GM19193 (cell line): Measurements from ENCODE around the gene PLOD3.

Experiments used
- POLR2A ChIP-seq: IDR thresholded peaks from 4 replicates; pipeline ENCODE4 v1.6.1; 2011; ENCODE audit not compliant: insufficient read depth, insufficient read length; ENCODE audit errors: extremely low read depth

Gene PLOD3

DNA sequence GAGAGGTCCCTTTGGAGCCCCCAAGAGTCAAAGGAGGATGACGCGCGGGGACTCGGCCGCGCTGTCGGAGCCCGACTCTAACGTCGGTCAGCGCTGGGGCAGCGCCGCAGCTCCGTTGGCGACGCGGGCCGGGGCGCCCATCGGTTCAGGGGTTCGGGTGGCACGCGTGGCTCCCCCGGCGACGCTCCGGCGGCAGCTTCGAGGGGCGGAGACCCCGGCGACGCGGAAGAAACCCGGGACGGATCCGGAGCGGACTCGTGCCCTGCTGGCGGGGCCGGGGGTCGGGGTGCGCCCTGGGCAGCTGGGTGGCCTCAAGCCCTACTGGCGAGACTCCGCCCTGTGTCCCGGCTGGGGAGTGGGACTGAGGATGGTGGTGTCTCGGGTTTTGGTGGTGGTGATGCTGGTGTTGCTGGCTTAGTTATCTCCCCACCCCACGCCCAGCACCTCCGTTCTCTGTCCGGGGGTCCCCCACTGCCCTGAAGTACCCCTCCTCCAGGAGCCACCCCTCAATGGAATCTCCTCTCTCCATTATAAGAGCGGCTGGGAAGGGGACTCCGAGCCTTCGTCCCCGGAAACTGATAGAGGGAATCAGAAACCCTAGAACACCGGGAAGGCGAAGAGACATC is 37.1 kb downstream of the PLOD3 start, which contains the start of gene NAT16:
Gene NAT16, minus strand, starts transcription at position 164 of the 626 bp plus-strand sequence. CDS start 5,486 bp downstream, outside the sequence.
- TF ChIP-seq POLR2A, result no peak

DNA sequence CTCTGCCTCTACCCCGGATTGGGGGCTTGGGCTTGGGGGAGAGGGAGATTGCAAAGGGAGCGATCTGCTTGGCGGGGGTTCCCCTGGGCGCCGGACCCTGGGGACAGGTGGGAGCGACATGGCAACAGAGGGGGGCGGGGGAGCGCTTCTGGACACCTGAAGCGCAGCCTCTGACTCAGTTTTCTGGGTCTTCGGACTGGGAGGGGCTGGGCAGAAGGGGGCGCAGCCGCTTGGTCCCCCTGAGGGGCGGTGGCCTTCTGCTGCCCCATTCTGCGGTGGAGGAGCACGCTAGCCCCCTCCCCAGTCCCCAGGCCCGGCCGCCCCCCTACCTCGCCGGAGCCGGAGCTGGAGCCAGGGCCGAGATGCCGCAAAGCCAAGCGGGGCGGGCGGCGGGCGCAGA is 37.7 kb downstream of the PLOD3 start:
- no peak for TF ChIP-seq POLR2A

DNA sequence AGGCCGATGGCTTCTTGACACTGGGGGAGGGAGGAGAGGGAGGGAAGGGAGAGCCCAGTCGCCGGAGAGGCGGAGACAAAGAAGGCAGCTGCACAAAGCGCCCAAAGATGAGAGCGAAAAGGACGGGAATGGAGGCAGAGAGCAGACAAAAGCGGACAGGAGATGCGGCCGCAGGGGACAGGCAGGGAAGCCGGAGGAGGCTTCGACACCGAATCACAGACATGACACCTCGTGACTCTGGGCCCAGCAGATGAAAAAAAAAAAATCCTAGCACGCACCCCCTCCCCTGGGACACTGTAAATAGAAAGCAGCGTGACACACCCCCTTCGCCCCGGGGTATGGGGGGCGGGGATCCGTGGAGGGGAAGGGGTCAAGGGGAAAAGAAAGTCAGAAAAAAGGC is 38.3 kb downstream of the PLOD3 start:
- TF ChIP-seq POLR2A, result no peak

DNA sequence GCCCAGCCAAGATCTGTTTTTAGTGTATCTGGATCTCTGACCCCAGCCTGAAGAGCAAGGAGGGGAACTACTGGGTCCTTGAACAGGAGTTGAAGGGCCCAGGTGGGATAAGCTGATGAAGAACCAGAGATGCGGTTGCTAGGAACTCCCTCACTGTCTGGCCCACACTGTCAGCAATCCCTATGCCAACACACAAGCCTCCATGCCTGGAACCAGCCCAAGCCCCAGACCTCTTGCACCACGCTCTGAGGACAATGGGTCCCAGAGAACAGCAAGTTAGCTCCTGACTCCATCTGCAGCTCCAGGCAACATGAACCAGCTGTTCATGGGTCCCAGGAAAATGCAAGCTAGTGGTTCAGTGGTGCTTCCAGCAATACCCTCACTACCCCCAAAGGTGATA is 39.7 kb downstream of the PLOD3 start:
- TF ChIP-seq POLR2A, result no peak

DNA sequence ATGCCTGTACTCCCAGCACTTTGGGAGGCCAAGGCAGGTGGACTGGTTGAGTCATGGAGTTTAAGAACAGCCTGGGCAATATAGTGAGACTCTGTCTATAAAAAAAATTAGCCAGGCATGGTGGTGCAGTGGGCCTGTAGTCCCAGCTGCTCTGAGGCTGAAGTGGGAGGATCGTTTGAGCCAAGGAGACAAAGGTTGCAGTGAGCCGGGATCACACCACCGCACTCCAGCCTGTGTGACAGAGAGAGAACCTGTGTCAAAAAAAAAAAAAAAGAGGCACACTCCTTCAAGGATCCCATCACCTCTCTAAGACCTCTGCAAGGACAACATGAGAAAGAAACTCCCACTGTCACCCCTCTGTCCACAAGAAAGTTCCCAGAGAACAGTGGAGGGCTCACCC is 41.7 kb downstream of the PLOD3 start:
- no peak for TF ChIP-seq POLR2A

DNA sequence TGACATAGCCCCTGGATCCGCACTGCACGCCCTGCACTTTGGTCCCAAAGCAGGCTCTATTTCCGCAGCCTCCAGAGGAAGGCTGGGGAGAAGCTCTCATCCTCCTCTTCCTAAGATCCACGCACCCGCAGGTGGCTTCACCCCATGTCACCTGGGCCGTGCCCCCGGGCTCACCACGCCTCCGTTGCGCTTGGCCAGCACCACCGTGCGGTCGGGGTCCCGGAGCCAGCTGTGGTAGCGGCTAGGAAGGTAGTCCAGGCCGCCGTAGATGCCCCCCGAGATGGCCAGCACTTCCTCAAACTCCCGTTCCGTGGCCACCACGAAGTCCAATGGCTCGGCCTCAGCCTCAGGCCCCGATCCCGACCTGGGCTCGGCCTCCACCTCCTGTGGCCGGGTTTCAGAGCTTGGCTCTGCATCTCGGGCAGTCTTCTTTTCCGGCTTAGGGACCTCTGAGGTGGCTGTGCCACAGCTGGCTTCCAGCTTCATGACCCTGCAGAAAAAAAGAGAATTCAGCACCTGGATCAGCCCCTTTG is 43.0 kb downstream of the PLOD3 start:
- no peak for TF ChIP-seq POLR2A

DNA sequence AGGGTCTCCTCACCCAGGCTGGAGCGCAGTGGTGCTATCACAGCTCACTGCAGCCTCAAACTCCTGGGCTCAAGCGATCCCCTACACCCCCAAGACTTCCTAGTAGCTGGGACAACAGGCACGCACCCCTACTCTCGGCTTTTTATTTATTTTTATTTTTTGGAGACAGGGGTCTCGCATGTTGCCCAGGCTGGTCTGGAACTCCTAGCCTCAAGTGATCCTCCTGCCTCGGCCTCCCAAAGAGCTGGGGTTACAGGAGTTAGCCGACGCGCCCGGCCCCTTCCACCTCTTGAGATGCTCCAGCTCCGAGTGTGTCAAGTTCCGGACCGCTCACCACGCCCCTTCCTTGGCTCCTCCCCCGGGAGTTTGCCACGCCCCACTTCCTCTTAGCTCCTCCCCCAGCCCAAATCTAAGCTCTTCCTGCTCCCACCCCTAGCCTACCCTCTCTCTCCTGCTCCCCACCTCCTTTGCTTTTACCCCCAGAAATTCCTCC is 43.6 kb downstream of the PLOD3 start:
- TF ChIP-seq POLR2A, result no peak

DNA sequence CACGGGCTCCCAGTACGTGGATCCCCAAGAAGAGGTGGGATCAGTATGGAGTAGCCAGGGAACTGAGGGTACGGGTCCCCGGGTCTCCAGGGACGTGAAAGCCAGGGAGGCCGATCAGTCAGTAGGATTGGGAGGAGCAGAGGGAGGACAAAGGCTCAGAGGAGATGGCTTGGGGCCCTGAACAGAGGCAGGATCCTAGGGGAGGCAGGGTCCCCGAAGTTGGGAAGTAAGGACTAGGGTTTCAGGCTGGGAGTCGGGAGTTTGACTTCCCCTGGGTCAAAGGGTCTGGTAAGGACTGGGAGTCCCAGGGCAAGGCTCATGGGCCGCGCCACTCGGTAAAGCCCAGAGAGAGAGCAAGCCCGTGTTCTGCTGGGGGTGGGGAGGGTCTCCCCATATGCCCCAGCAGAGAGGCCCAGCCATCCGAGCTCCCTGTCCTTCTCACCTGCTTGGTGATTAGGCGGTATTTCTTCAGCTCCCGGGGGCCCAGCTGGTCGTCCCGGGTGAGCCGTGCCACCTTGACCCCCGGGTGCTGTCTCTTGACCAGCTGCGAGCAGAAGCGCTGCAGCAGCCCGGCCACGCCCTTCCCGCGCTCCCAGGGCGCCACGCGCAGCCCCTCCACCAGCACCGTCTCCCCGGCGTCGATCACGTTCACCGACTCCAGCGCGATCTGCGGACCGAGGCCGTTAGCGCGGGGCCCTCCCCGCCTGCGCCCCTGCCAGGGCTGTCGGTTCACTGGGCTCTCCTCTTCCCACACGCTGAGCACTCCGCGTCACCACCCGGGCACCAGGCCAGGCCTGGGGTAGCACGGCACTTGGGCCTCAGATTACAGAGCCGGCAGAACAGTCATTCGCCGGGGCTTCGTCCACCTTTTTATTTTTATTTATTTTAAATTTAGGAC is 44.3 kb downstream of the PLOD3 start:
- TF ChIP-seq POLR2A, result no peak

DNA sequence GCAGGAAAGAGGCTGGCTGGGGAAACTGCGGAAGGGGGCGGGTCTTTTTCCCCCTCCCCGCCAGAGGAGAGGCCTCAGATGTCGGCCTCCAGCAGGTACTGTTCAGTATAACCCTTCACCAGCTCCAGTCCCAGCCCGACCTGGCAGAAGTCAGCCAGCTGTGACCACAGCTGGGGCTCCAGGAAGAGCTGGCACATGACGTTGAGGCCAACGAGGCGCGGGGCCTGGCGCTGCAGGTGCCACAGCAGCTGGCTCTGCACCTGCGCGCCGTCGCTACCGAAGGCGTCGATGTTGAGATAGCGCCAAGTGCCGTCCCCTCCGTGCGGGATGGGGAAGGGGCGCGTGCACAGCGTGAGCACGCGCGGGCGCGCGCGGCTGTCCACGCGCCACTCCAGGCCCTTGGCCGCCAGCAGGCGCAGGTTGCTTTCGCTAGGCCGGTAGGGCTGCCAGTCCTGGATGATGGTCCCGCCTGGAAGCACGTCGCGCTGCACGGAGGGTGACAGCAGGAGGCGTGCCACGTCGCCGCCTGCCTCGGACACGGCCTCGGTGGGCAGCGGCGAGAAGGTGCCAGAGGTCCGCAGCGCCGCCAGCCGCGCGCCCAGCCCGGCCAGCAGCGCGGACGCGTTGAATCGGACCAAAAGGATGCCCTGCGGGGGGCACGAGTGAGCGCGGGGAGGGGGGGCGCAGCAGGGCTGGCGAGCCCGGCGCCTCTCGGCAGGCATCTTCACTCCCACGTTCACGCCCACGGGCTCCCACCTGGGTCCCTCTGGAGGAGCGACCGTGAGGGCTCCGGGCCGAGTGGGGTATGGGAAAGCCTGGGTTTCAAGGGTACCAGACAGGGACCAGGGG is 45.2 kb downstream of the PLOD3 start:
- no peak for TF ChIP-seq POLR2A

DNA sequence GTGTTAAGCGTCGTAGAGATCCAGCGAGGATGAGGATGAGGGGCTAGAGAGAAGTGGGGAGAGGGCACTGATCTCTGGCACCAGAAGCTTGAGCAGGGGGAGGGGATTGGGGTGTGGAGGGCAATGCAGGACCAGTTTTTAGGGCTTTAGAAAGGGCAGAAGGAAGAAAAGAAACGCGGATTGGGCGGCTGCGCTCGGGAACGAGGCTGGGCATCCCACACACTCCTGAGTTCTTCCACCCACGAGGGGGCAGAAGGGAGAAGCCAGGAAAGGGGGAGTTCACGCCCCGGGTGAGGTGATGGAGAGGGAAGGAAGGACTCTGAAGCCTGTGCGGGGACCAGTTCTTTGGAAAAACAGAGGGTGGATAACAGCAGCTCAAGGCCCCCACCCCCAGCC is 45.9 kb downstream of the PLOD3 start:
- TF ChIP-seq POLR2A, result no peak

DNA sequence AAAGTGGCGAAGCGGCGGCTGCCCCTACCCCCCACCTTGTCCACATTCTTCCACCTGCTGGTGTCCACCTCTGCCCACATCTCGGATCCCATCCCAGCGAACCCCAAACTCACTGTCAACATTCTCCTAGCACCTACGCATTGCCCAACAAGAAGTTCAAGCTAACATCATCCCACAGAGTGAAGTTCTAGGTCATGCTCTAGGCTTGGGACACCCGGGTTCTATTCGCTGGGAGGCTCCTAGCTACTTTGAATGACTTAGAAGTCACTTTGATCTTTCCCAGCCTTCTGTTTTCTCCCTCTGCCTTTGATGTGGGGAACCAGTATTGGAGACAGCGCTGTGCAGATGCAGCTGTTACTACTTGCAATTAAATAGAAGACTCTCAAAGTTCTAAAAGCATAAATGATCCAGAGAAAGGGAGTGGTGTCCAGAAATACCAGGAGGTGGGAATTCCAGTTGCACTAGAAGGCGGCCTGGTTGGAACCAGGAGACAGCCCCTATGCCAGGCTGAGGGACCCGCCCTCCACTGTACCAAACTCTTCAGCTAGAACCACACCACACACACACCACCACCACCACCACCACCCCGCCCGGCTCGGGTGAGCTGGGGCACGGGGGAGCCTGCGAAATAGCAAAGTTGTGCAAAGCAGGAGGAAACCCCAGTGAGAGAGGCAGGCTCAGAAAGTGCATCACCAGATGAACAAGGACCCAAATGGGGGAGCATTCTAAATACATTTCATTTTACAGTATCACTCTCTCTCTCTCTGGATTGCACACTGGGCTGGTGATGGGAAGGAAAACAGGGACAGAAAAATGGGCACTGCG is 46.6 kb downstream of the PLOD3 start:
- no peak for TF ChIP-seq POLR2A

DNA sequence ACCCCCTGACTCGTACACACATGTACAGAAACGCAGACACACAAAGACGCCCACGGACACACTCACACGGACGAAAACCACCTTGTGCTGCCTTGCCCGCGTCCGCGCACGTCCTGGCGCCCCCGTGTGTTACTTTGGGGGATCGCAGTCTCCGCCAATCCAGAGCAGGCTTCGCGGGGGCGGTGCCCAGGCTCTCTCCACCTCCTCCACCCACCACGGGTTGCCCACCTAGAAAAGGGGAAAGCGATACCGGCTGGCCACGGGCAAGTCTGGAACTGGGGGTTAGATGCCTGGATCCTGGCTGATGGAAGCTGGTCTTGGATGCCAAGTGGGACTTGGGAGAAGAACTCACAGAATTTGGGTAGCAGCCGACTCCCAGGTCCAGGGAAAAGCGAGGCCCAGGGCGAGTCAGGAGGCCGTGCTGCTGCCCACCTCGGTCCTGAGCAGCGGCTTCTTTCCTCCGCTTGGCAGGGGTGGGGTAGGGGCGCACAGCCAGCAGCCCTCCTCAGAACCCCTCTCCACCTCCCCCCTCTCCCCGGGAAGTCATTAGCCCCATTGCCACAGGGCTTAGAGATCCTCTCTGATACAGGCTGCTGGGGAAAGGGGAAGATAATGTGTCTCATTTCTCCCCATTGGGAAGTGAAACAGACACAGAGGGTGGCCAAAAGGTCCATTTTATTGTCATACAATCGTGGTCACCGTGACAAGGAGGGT is 47.4 kb downstream of the PLOD3 start:
- TF ChIP-seq POLR2A, result no peak

DNA sequence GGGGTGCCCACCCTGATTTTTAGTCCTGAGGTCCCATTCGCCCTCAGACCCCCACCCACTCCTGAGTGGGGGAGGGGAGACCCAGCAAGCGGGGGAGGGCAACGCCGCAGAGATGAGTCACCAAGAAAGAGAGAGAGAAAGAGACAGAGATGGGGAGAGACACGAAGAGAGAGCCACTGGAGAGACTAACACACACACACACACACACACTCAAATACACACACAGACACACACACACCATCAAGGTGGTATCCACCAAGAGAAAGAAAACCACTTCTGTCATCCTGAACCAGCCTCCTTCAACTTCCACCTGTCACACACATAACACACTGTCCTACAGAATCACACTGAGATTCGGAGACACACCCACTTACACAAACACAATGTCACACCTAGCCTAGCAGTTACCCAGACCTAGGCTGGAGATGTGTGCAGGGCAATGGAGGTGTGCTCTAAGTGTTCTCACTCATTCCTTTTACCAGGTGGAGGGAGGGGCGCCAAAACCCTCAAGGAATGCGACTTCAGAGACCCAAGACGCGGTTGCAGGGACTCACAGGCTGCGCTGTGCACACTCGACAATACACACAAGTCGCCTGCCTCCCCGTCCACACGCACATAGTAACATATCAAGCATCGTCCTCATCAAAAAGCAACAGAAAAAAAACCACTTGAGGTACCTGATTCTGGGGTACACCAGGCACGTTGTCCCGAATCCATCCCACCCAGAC is 48.1 kb downstream of the PLOD3 start:
- TF ChIP-seq POLR2A, result no peak

DNA sequence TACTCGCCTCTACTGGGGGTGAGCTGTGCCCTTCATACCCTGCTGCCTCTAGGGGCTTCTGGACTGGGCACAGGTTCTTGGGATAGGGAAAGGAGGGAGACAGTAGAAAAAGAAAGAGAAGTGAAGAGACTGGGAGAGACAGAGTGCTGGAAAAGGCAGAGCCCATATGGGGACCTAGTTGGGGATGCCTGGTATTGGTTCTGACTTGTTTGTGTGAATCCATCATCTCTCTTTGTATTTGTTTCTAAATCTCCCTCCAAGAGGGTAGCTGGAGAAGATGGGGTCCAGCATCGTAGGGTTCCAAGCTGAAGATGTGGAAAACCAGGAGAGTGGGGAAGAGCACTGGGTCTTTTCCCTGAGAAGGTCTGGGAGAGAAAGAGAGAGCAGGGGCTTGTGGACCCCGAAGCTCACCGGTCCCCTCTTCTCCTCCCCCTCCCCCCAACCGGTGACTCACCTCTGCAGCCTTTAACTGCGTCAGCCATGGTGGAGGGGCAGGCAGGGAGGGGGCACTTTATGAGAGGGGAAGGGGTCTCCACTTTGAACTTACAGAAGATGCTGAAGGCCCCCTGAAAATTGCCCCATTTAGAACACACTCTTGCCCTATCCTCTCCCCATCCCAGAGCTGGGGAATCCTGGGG is 48.9 kb downstream of the PLOD3 start:
- TF ChIP-seq POLR2A, result no peak
